Medulla oblongata (tissue), 1 donor: ENCODE measurements around the gene MBTPS1.
A peak's percentile ranks its signal among the peaks of the same experiment; 100 is the strongest.

Experiments
- DNase-seq: peaks from one replicate; pipeline ENCODE4 v3.0.0-alpha.2; 2015; ENCODE audit errors: extremely low spot score

MBTPS1 gene

GRCh38 chr16:84053237-84053636 is 63.5 kb downstream of the MBTPS1 start:
- no peak for DNase-seq

- no peak for DNase-seq
These were observed 64.6 kb downstream of the MBTPS1 start for GRCh38 chr16:84052071-84052622.

GRCh38 chr16:84050316-84050715 is 66.4 kb downstream of the MBTPS1 start:
- DNase-seq: no peak

- peak; percentile 66 for DNase-seq
These were observed 67.2 kb downstream of the MBTPS1 start for GRCh38 chr16:84049403-84050060.

GRCh38 chr16:84048871-84049270 is 67.9 kb downstream of the MBTPS1 start:
- no peak for DNase-seq

- no peak for DNase-seq
These were observed 68.5 kb downstream of the MBTPS1 start for GRCh38 chr16:84048270-84048669.

GRCh38 chr16:84047626-84048025 is 69.1 kb downstream of the MBTPS1 start:
- DNase-seq: no peak

GRCh38 chr16:84047206-84047605 is 69.5 kb downstream of the MBTPS1 start:
- DNase-seq: no peak

DNA sequence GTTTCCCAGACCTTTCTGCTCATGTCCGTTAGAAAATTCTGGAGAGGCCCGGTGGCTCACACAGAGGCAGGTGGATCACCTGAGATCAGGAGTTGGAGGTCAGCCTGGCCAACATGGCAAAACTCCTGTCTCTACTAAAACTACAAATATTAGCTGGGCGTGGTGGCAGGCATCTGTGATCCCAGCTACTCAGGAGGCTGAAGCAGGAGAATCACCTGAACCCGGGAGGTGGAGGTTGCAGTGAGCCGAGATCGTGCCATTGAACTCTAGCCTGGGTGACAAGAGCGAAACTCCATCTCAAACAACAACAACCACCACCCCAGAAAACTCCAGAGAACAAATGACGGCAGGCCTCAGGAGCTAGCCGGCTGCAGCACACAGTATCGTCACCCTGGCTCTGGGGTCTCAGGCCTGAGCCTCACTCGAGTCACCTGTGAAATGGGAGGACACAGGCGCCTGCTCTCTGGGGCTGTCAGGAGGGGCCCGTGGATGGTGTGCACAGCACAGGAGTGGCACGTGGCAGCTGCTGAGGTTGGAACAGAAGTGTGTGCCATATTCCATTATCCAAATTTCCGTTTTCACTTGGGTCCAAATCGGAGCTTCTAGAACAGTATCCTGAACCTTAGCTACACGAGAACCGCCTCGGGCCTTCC is 70.8 kb downstream of the MBTPS1 start:
- no peak for DNase-seq

- no peak for DNase-seq
These were observed 71.5 kb downstream of the MBTPS1 start for GRCh38 chr16:84045001-84045817.

- no peak for DNase-seq
These were observed 72.6 kb downstream of the MBTPS1 start for GRCh38 chr16:84044118-84044488.

DNA sequence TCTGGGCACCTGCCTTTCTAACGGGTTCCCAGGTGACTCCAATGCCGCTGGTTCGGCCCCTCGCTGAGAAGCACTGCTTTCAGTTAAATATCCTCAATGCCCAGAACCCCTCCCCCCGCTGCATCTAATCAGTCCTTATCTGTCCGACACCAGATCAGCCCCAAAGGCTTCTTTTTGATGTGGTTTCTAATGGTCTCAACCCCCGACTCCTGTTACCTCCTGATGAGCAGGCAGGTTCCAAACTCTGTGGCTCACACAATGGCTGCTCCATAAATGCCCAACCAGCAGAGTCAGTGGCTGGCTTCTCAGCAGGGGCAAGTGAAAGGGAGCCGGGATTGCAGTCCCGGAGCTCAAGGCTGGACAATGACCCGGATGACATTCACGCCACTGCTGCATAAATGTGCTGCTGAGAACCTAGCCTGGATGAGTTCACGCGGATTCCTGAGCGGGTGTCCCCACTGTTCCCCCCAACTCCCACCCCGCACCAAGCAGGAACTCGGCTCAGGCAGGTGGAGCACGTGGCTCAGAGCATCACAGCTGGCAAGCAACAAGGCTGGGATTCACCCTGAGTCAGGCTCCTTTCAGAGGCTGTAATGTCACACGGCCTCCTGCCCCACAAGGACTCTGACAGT is 73.1 kb downstream of the MBTPS1 start:
- DNase-seq: no peak

GRCh38 chr16:84042879-84043485 is 73.8 kb downstream of the MBTPS1 start:
- DNase-seq: no peak

DNA sequence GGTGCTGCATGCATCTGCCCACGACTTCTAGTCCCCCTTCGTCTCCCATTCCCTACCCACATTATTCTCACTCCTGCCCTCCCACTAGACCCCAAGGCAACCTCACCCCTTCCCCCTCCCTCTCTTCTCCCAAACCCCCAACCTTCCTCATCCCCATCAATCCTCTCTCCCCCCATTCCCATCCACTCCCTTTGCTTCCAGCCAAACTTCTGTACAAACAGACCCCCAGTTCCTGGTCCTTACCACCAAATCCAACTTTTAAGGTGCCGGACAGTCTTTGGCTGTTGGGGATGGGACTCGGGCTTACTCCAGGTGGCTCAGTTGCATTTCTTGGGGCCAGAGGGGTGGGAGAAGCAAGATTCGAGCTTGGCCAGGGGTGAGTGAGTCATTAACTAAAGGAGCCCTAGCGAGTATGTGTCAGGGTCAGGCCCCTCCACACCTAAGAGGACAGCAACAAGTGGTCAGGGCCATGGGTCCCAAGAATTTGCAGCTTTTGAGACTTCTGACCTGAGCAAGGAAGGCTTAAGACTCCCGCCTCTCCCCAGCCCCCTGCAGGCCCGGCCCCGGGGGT is 74.3 kb downstream of the MBTPS1 start, which contains the start of gene SLC38A8:
SLC38A8 (minus strand) TSS at position 488 of the 571 bp plus-strand sequence. CDS start 638 bp downstream, outside the sequence.
- DNase-seq: no peak

DNA sequence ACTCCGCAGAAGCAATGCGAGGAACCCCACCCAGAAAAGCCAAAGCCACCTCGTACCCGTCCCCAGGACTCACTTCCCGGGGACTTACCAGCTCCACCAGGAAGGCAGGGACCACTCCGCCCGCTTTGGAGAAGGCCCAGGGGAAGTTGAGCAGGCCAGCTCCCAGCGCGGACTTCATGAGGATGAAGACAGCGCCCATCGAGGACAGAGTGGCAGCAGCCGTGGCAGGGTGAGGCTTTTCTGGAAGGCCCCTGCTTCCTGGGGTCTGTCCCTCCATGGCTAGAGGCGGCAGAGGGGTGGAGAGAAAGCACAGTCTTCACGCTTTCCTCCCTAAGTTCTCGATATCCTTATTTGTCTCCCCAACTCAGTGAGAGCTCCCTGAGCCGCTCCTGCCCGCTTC is 74.9 kb downstream of the MBTPS1 start:
- no peak for DNase-seq

DNA sequence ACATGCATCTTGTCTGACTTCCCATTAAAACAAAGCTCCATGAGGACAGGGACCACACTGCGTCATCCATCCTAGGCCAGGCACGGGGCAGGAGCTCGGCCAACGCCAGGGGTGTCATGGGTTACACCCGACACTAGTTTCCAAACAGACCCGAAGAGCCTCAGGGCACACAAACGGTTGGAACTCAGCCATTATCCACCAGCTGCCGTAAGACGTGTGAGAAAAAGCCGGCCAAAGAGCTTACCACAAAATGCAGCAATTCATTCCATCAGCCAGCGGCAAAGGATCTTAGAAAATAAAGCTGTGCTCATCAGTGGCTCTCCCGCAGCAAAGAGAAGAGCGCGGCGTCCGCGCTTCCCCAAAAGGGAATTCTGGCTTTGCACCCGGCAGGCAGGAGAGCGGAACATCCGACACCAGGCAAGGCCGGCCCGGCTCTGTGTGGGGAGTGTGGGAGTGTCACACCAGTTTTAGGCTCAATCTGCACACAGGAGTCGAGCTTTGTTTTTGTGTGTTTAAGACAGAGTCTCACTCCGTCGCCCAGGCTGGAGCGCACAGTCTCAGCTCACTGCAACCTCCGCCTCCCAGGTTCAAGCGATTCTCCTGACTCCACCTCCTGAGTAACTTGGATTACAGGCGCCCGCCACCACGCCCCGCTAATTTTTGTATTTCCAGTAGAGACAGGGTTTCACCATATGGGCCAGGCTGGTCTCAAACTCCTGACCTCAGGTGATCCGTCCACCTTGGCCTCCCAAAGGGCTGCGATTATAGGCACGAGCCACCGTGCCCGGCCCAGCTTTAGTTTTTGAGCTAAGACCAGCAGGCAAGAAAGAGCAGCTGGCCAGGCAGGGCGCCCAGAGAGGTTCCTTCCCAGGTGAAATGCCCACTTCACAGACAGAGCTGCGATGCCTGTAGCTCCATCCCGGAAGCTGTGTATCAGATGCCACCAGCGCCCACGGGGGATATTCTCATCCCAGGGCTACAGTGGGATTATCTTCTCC is 75.6 kb downstream of the MBTPS1 start:
- peak; percentile 30 for DNase-seq

DNA sequence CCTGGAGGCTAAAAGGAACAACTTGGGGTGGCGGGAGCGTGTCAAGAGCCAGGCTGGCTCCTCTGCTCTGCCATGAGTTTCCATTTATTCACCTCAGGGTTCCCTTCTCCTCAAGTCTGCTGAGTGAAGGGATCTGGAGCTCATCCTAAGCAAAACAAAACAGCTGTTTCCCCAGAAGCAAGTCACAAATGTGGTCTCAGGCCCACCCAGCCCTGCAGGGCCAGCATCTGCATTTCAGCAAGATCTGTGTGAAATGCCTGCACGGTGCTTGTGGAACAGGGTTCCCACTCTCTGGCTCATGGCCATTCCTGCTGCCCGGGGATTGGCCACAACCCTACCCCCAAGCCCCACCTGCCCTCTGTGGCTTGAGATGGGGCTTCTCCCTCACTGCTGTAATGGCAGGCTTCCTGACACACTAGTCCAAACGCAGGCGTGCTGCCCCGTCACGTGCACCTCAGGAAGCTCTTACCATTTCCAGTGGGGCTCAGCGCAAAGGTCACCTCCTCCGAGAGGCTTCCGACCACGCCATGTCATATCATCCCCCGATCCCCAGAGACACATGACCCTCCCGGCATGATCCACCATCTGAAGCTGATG is 76.4 kb downstream of the MBTPS1 start:
- no peak for DNase-seq

DNA sequence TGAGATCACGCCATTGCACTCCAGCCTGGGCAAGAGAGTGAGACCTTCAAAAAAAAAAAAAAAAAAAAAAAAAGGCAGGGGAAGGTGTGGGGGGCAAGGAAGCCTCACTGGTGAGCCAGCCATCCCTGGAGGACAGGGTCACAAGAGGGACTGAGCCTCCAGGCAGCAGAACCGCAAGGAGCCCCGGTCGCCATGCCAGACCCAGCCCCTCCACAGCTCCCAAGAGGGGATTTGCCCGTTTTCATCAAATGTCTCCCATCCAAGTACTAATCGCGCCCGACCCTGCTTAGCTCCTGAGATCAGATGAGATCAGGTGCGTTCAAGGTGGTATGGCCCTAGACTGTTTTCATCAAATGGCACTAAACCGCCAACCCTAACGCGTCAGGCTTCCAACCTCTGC is 77.0 kb downstream of the MBTPS1 start:
- DNase-seq: no peak

DNA sequence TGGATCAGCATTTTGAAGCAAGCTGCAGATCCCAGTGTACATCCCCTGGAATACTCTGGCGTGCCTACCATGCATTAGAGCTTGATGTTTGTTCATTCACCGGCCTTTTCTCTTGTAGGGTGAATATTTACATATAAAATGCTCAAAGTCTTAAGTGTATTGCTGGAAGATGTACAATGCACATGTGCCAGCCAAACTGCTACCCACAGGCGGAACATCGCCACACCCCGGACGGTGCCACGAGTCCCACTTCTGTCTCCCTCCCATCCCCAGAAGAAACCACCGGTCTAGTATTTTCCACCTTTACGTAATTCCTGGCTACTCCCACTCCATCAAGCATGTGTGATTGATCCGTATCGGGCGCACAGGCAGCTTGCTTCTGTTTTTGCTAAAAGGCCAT is 78.3 kb downstream of the MBTPS1 start:
- no peak for DNase-seq
